Mesenchymal stem cell (in vitro differentiated cells and primary cell): ENCODE data around the gene QSOX2.

Experiments used
- DNase-seq: peaks from one replicate; pipeline ENCODE4 v3.0.0-alpha.2; 2013
- H2AFZ ChIP-seq: one replicate; pipeline ENCODE4 v1.6.1; 2013; ENCODE audit warnings: low read depth, mild to moderate bottlenecking, control low read depth, inconsistent platforms, low read length, moderate library complexity
- H2AK5ac ChIP-seq: 2 replicates; pipeline ENCODE4 v1.6.1; 2013; ENCODE audit warnings: low read length, moderate library complexity, mild to moderate bottlenecking, inconsistent platforms; ENCODE audit not compliant: severe bottlenecking
- H2BK120ac ChIP-seq: one replicate; pipeline ENCODE4 v1.6.1; 2013; ENCODE audit warnings: low read depth, mild to moderate bottlenecking, inconsistent platforms, low read length, moderate library complexity
- H2BK12ac ChIP-seq, 2 experiments: one replicate each; pipeline ENCODE4 v1.6.1; 2013; ENCODE audit warnings: inconsistent platforms in 2 of 2, low read length in 2 of 2, mild to moderate bottlenecking in 2 of 2, moderate library complexity in 2 of 2, control low read depth in 1 of 2
- H2BK15ac ChIP-seq: one replicate; pipeline ENCODE4 v1.6.1; 2013; ENCODE audit warnings: mild to moderate bottlenecking, low read depth, inconsistent platforms; ENCODE audit not compliant: poor library complexity, severe bottlenecking
- H2BK5ac ChIP-seq: 2 replicates; pipeline ENCODE4 v1.6.1; 2013; ENCODE audit warnings: low read depth, mild to moderate bottlenecking, low read length, control low read depth, inconsistent platforms; ENCODE audit not compliant: poor library complexity, severe bottlenecking
- H3K14ac ChIP-seq, 2 experiments: one replicate each; pipeline ENCODE4 v1.6.1; 2013; ENCODE audit warnings: inconsistent platforms in 2 of 2, low read length in 2 of 2, control low read depth in 1 of 2, mild to moderate bottlenecking in 1 of 2, moderate library complexity in 1 of 2
- H3K18ac ChIP-seq, 2 experiments: one replicate each; pipeline ENCODE4 v1.6.1; 2013; ENCODE audit warnings: inconsistent platforms in 2 of 2, low read length in 2 of 2, control low read depth in 1 of 2, low read depth in 1 of 2, mild to moderate bottlenecking in 1 of 2
- H3K23ac ChIP-seq, 2 experiments: one replicate each; pipeline ENCODE4 v1.6.1; 2013; ENCODE audit warnings: inconsistent platforms in 2 of 2, low read length in 2 of 2, mild to moderate bottlenecking in 2 of 2, moderate library complexity in 2 of 2, control low read depth in 1 of 2
- H3K27ac ChIP-seq: 2 replicates; pipeline ENCODE4 v1.5.1; 2013; ENCODE audit warnings: mild to moderate bottlenecking, moderate library complexity, low read length, control low read depth, inconsistent platforms; ENCODE audit not compliant: poor library complexity, severe bottlenecking
- H3K27me3 ChIP-seq, 2 experiments: 2 replicates each; pipeline versions ENCODE4 v1.6.1 to v1.7.0; 2013; ENCODE audit warnings: low read length in 2 of 2, mild to moderate bottlenecking in 2 of 2, moderate library complexity in 2 of 2, control low read depth in 1 of 2, inconsistent platforms in 1 of 2; ENCODE audit not compliant: control insufficient read depth in 1 of 2, insufficient read depth in 1 of 2
- H3K36me3 ChIP-seq, 2 experiments: 2 replicates each; pipeline versions ENCODE4 v1.6.1 to v1.7.0; 2013; ENCODE audit warnings: low read length in 2 of 2, control low read depth in 1 of 2, inconsistent platforms in 1 of 2, low read depth in 1 of 2, mild to moderate bottlenecking in 1 of 2; ENCODE audit not compliant: insufficient read depth in 2 of 2, control insufficient read depth in 1 of 2
- H3K4ac ChIP-seq, 2 experiments: one replicate each; pipeline ENCODE4 v1.6.1; 2013; ENCODE audit warnings: inconsistent platforms in 2 of 2, low read length in 2 of 2, mild to moderate bottlenecking in 2 of 2, moderate library complexity in 2 of 2, control low read depth in 1 of 2, low read depth in 1 of 2
- H3K4me1 ChIP-seq: 2 replicates; pipeline ENCODE4 v1.6.1; 2013; ENCODE audit warnings: low read depth, low read length, control low read depth; ENCODE audit not compliant: control insufficient read depth, insufficient read depth
- H3K4me2 ChIP-seq: 2 replicates; pipeline ENCODE4 v1.6.1; 2013; ENCODE audit warnings: low read length, mild to moderate bottlenecking, inconsistent platforms; ENCODE audit not compliant: poor library complexity, severe bottlenecking
- H3K4me3 ChIP-seq, 2 experiments: 2 replicates each; pipeline versions ENCODE4 v1.5.1 to v1.7.0; 2013; ENCODE audit warnings: low read length in 2 of 2, mild to moderate bottlenecking in 2 of 2, control low read depth in 1 of 2, low read depth in 1 of 2; ENCODE audit not compliant: insufficient read depth in 1 of 2
- H3K79me1 ChIP-seq: replicated peaks from 2 replicates; pipeline ENCODE4 v1.6.1; 2013; ENCODE audit warnings: mild to moderate bottlenecking, control low read depth, low read length, inconsistent platforms; ENCODE audit not compliant: poor library complexity, severe bottlenecking
- H3K9ac ChIP-seq: 2 replicates; pipeline ENCODE4 v1.7.0; 2013; ENCODE audit warnings: mild to moderate bottlenecking, low read length, moderate library complexity
- H3K9me3 ChIP-seq: 2 replicates; pipeline ENCODE4 v1.7.0; 2013; ENCODE audit warnings: mild to moderate bottlenecking, low read length; ENCODE audit not compliant: control insufficient read depth
- H4K8ac ChIP-seq: one replicate; pipeline ENCODE4 v1.6.1; 2013; ENCODE audit warnings: inconsistent platforms, mild to moderate bottlenecking, low read length, moderate library complexity
- H4K91ac ChIP-seq: one replicate; pipeline ENCODE4 v1.6.1; 2013; ENCODE audit warnings: mild to moderate bottlenecking, low read length, inconsistent platforms
- WGBS: methylation state at CpG from one replicate; pipeline ENCODE4 v1.1.7; 2013; ENCODE audit warnings: mixed read lengths; 5-methylcytosine and 5-hydroxymethylcytosine counted together

The QSOX2 gene

DNA sequence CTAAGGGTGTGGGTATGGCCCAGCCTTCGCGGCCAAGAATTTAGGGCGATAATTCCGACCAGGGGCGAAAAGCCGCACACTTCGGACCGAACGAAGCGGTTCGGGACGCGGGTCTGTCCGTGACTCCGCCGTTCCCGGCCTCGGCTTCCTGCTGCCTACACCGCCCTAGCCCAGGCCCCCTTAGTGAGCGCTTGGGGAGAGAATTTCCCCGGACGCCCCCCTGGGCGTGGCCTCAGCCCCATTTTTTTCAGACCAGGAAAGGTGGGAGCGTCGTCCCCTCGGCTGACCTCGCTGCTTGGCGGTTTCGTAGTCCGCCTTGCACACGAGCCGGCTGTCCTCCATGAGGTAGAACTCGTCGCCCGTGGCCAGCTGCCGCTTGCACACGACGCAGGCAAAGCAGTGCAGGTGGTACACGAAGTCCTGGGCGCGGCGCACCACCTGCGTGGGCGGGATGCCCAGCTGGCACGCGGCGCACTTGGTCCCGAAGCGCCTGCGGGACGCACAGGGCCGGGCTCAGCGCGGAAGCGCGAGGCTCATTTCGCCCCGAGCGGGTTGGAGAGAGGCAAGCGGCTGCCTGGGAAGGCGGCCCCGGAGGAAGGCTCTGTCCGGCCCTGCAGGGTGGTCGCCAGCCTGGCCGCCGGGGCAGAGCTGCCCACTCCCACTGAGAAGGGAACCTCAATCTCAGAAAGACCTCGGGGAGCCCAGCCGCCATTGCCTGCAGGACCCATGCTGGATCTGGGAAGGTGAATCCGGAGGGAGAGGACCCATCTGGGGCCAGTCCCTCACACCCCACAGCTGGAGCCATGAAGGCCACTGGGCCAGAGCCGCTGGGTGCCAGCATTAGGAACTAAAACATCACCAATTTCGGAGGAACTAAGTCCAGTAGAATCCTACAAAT, 46.0 kb downstream of the QSOX2 start:
- Histone ChIP-seq H3K4me3 (no peak overlapping the region), H3K23ac (no peak overlapping the region), H3K79me1 (no peaks in the 10 kb centered on the region), H3K14ac (no peak overlapping the region), H3K18ac (no peak overlapping the region), H3K27me3 (peaks cover 88% of the 10 kb centered on the region in 2 experiments), H2BK120ac (no peak overlapping the region), H3K36me3 (peaks cover 0 to 5% of the 10 kb centered on the region in 2 experiments), H3K9ac (no peak overlapping the region), H4K8ac (no peak overlapping the region), H2AK5ac (no peak overlapping the region), H2AFZ (no peak overlapping the region), H3K4ac (no peak overlapping the region), H2BK15ac (no peak overlapping the region), H4K91ac (no peak overlapping the region), H3K4me2 (no peak overlapping the region), H3K4me1 (peaks cover 16% of the 10 kb centered on the region), H3K27ac (no peak overlapping the region), H3K9me3 (no peaks in the 10 kb centered on the region), H2BK5ac (no peak overlapping the region), H2BK12ac (no peak overlapping the region)
- no peak for DNase-seq
- WGBS, result 7% methylated on average over 69 of the region's 71 CpGs

GRCh38 chr9:136198605-136199083, 47.0 kb downstream of the QSOX2 start:
- Histone ChIP-seq H2BK120ac (no peak overlapping the region), H2BK5ac (no peak overlapping the region), H3K23ac (no peak overlapping the region), H2AFZ (no peak overlapping the region), H3K4ac (no peak overlapping the region), H4K91ac (no peak overlapping the region), H2AK5ac (no peak overlapping the region), H3K27ac (no peak overlapping the region), H2BK12ac (no peak overlapping the region), H3K9me3 (no peaks in the 10 kb centered on the region), H3K4me3 (no peak overlapping the region), H3K9ac (no peak overlapping the region), H3K18ac (no peak overlapping the region), H3K4me2 (no peak overlapping the region), H2BK15ac (no peak overlapping the region), H3K14ac (no peak overlapping the region), H3K36me3 (peaks cover 0 to 5% of the 10 kb centered on the region in 2 experiments), H4K8ac (no peak overlapping the region), H3K4me1 (peaks cover 19% of the 10 kb centered on the region), H3K27me3 (peaks cover 83 to 86% of the 10 kb centered on the region in 2 experiments), H3K79me1 (no peaks in the 10 kb centered on the region)
- DNase-seq, result peak; percentile 20
- WGBS, result under 1% methylated on average over 48 of the region's 62 CpGs

- no peak overlapping the region for H2BK120ac ChIP-seq
Observed at GRCh38 chr9:136197930-136198604, 47.5 kb downstream of the QSOX2 start.

More at GRCh38 chr9:136197930-136198604, 47.5 kb downstream of the QSOX2 start:
- peaks cover 81 to 82% of the 10 kb centered on the region in 2 experiments for H3K27me3 ChIP-seq
- H4K91ac ChIP-seq, result no peak overlapping the region
- H2AK5ac ChIP-seq, result no peak overlapping the region
- DNase-seq, result no peak
- H3K18ac ChIP-seq, result no peak overlapping the region
- no peaks in the 10 kb centered on the region for H3K79me1 ChIP-seq
- H3K23ac ChIP-seq, result no peak overlapping the region
- peaks cover 0 to 5% of the 10 kb centered on the region in 2 experiments for H3K36me3 ChIP-seq
- no peak overlapping the region for H2BK12ac ChIP-seq
- H3K9ac ChIP-seq, result no peak overlapping the region
- no peak overlapping the region for H3K27ac ChIP-seq
- 25% methylated on average over 15 of the region's 18 CpGs for WGBS
- H3K4me3 ChIP-seq, result no peak overlapping the region
- H3K9me3 ChIP-seq, result no peaks in the 10 kb centered on the region
- no peak overlapping the region for H3K4ac ChIP-seq
- no peak overlapping the region for H2AFZ ChIP-seq
- H2BK5ac ChIP-seq, result no peak overlapping the region
- H3K14ac ChIP-seq, result no peak overlapping the region
- no peak overlapping the region for H3K4me2 ChIP-seq
- peaks cover 24% of the 10 kb centered on the region for H3K4me1 ChIP-seq
- H2BK15ac ChIP-seq, result no peak overlapping the region
- no peak overlapping the region for H4K8ac ChIP-seq
